Loucy (cell line): Measurements from ENCODE around the gene PAQR7.

Experiments used
- CTCF ChIP-seq: fragments of 200-600 bp; sonication (generic); conservative IDR thresholded peaks from 2 replicates; pipeline ENCODE4 v1.5.1; 2014; ENCODE audit warnings: mild to moderate bottlenecking, antibody characterized with exemption, low read length
- EZH2phosphoT487 ChIP-seq: fragments of 200-600 bp; IDR thresholded peaks from 2 replicates; pipeline ENCODE4 v1.6.1; 2018; ENCODE audit warnings: antibody characterized with exemption, mild to moderate bottlenecking, moderate library complexity, borderline replicate concordance

GRCh38 chr1:25900219-25900618 is 24.7 kb upstream of the PAQR7 start:
- no peak for TF ChIP-seq CTCF
- no peak for TF ChIP-seq EZH2phosphoT487
